Mucosa of rectum (tissue), 2 donors: Measurements from ENCODE around the gene FRA10AC1.

Experiments
- H3K27ac ChIP-seq, 2 donors: one replicate each; pipeline ENCODE4 v1.7.0; 2013; ENCODE audit warnings: inconsistent platforms in 2 of 2, low read depth in 2 of 2, low read length in 2 of 2
- H3K27me3 ChIP-seq, 2 donors: one replicate each; pipeline ENCODE4 v1.7.0; 2013; ENCODE audit warnings: low read length in 2 of 2; ENCODE audit not compliant: control insufficient read depth in 2 of 2, insufficient read depth in 2 of 2
- H3K36me3 ChIP-seq, 2 donors: one replicate each; pipeline ENCODE4 v1.7.0; 2013; ENCODE audit warnings: low read length in 2 of 2; ENCODE audit not compliant: control insufficient read depth in 2 of 2, insufficient read depth in 2 of 2
- H3K4me1 ChIP-seq, 2 donors: one replicate each; pipeline ENCODE4 v1.7.0; 2013; ENCODE audit warnings: low read length in 2 of 2, mild to moderate bottlenecking in 1 of 2; ENCODE audit not compliant: control insufficient read depth in 2 of 2, insufficient read depth in 2 of 2
- H3K4me3 ChIP-seq, 2 donors: one replicate each; pipeline ENCODE4 v1.7.0; 2013; ENCODE audit warnings: low read length in 2 of 2
- H3K9ac ChIP-seq, 2 donors: one replicate each; pipeline ENCODE4 v1.7.0; 2013; ENCODE audit warnings: low read length in 2 of 2, low read depth in 1 of 2, mild to moderate bottlenecking in 1 of 2
- H3K9me3 ChIP-seq, 2 donors: one replicate each; pipeline ENCODE4 v1.7.0; 2013; ENCODE audit warnings: low read length in 2 of 2; ENCODE audit not compliant: control insufficient read depth in 2 of 2
- donor health status: healthy.
- donor health status: Normal muscosa, but diverticular disease.

FRA10AC1 gene

DNA sequence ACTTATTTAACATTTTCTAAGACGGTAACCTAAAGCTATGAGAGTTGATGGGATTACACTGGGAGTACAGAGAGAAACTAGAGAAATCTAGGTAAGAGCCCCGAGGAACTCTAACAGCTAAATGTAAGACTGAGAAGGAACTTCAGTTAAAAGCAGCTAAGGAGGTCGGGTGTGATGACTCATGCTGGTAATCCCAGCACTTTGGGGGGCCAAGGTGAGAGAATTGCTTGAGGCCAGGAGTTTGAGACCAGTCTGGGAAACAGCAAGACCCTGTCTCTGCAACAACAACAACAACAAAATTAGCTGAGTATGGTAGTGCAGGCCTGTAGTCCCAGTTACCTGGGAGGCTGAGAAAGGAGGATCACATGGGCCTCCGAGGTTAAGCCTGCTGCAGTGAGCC, 24.0 kb downstream of the FRA10AC1 start:
- Histone ChIP-seq H3K9ac (no peak overlapping the region), H3K4me1 (no peaks in the 10 kb centered on the region), H3K27me3 (no peaks in the 10 kb centered on the region), H3K27ac (no peak overlapping the region), H3K36me3 (peaks cover 17 to 31% of the 10 kb centered on the region in 2 donors), H3K9me3 (no peaks in the 10 kb centered on the region), H3K4me3 (no peak overlapping the region)

DNA sequence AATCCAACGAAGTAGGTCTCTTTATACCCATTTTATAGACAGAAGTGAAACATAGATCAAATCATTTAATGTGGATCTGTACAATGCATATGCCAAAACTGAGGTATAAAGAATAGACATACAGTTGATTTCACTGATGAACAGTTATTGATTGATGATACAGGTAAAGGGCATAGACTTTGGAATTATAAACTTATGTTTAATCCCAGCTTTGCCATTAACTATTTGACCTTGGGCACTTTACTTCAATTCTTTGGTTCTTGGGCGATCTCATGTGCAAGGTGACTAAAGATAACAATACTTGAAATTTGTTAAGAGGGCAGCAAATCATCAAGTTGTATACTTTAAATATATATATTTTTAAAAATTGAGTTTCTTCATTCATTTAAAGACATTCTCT, 28.6 kb downstream of the FRA10AC1 start:
- Histone ChIP-seq H3K4me3 (no peak overlapping the region), H3K27me3 (no peaks in the 10 kb centered on the region), H3K27ac (no peak overlapping the region), H3K9me3 (no peaks in the 10 kb centered on the region), H3K9ac (no peak overlapping the region), H3K4me1 (no peaks in the 10 kb centered on the region), H3K36me3 (peaks cover 12 to 31% of the 10 kb centered on the region in 2 donors)

DNA sequence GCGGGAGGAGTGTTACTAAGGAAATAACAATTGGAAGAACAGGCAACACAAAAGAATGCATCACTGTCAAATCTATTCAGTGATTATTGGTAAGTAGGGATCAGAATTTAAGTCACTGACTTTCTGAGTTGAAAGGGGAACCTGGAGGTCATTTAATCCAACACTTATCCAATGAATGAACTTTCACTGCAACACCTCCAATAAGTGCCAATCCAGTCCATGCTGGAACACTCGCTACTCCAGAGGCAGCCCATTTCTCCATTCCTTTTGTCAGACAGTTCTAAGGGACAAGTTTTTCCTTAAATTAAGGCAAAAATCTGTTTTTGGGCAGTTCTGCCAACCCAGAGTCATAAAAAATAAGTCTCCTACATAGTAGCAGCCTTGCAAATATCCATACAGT, 29.5 kb downstream of the FRA10AC1 start:
- H3K4me1 ChIP-seq: no peaks in the 10 kb centered on the region
- H3K9ac ChIP-seq: no peak overlapping the region
- H3K36me3 ChIP-seq: peaks cover 10 to 24% of the 10 kb centered on the region in 2 donors
- H3K27ac ChIP-seq: no peak overlapping the region
- H3K9me3 ChIP-seq: no peaks in the 10 kb centered on the region
- no peak overlapping the region for H3K4me3 ChIP-seq
- H3K27me3 ChIP-seq: no peaks in the 10 kb centered on the region

GRCh38 chr10:93672022-93672678, 30.2 kb downstream of the FRA10AC1 start:
- Histone ChIP-seq H3K27ac (no peak overlapping the region), H3K9me3 (no peaks in the 10 kb centered on the region), H3K4me3 (no peak overlapping the region), H3K4me1 (no peaks in the 10 kb centered on the region), H3K27me3 (no peaks in the 10 kb centered on the region), H3K9ac (no peak overlapping the region), H3K36me3 (peaks cover 14 to 25% of the 10 kb centered on the region in 2 donors)

- no peaks in the 10 kb centered on the region for H3K4me1 ChIP-seq
- no peaks in the 10 kb centered on the region for H3K9me3 ChIP-seq
- H3K9ac ChIP-seq: no peak overlapping the region
- H3K27ac ChIP-seq: no peak overlapping the region
- no peaks in the 10 kb centered on the region for H3K27me3 ChIP-seq
- H3K36me3 ChIP-seq: peaks cover 14 to 29% of the 10 kb centered on the region in 2 donors
- no peak overlapping the region for H3K4me3 ChIP-seq
Observed at GRCh38 chr10:93671042-93671441, 31.4 kb downstream of the FRA10AC1 start.

DNA sequence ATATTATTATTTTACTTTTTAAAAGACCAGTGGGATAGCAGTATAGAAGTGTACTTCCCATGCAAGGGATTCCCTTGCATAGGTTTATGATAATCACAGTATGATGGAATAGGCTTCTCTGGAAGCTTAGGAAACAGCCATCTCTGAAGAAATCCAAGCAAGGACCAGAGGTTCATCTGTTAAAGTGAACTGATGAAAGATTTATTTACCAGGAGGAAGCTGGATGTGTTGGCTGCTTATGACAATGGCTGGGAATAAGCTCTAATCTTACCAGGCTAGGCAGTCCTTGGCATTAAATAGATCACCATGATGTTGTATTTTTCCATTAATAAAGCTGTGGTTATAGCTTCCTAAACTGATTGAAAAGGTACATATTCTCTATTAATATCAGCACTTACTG, 32.0 kb downstream of the FRA10AC1 start:
- H3K4me3 ChIP-seq: no peak overlapping the region
- no peak overlapping the region for H3K27ac ChIP-seq
- no peak overlapping the region for H3K9ac ChIP-seq
- H3K27me3 ChIP-seq: no peaks in the 10 kb centered on the region
- no peaks in the 10 kb centered on the region for H3K9me3 ChIP-seq
- H3K4me1 ChIP-seq: no peaks in the 10 kb centered on the region
- peaks cover 18 to 32% of the 10 kb centered on the region in 2 donors for H3K36me3 ChIP-seq

DNA sequence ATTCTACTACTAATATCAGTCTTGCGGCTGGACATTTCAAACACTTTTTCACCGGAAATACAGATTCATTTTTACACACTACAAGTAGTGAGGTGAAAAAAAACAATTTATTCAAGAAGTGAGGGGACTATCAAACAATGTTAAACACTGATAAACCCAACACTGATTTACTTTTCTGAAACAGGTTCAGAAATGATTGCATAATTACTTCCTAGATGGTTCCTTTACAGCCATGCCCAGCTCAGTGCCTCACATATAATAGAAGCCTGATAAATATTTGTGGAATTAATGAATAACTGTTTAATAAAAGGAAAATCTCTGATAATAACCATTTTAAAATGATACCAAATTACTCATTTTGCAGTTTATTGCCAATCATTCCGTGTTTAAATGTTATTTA, 34.6 kb downstream of the FRA10AC1 start:
- Histone ChIP-seq H3K27me3 (no peaks in the 10 kb centered on the region), H3K9ac (no peak overlapping the region), H3K27ac (no peak overlapping the region), H3K9me3 (no peaks in the 10 kb centered on the region), H3K4me1 (no peaks in the 10 kb centered on the region), H3K36me3 (peaks cover 18 to 31% of the 10 kb centered on the region in 2 donors), H3K4me3 (no peak overlapping the region)

- Histone ChIP-seq H3K9me3 (no peaks in the 10 kb centered on the region), H3K4me1 (no peaks in the 10 kb centered on the region), H3K9ac (no peak overlapping the region), H3K27me3 (no peaks in the 10 kb centered on the region), H3K27ac (no peak overlapping the region), H3K4me3 (no peak overlapping the region), H3K36me3 (peaks cover 18 to 28% of the 10 kb centered on the region in 2 donors)
Observed at GRCh38 chr10:93666030-93666429, 36.4 kb downstream of the FRA10AC1 start.

DNA sequence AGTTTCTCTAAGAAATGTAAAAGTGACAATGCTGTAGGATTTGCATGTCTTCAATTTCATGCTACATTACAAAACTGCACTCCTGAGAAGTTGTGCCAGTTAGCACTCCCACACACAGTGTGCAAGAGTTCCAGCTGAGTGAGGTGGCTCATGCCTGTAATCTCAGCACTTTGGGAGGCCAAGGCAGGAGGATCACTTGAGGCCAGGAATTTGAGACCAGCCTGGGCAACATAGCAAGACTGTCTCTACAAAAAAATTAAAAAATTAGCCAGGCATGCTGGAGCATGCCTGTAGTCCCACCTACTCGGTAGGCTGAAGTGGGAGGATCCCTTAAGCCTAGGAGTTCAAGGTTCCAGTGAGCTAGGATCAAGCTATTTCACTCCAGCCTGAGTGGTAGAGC, 44.6 kb downstream of the FRA10AC1 start:
- H3K36me3 ChIP-seq: peaks cover 2 to 3% of the 10 kb centered on the region in 2 donors
- H3K4me1 ChIP-seq: no peaks in the 10 kb centered on the region
- no peak overlapping the region for H3K4me3 ChIP-seq
- H3K27me3 ChIP-seq: no peaks in the 10 kb centered on the region
- H3K9ac ChIP-seq: no peak overlapping the region
- no peaks in the 10 kb centered on the region for H3K9me3 ChIP-seq
- no peak overlapping the region for H3K27ac ChIP-seq

- H3K4me1 ChIP-seq: no peaks in the 10 kb centered on the region
- H3K9me3 ChIP-seq: no peaks in the 10 kb centered on the region
- no peaks in the 10 kb centered on the region for H3K27me3 ChIP-seq
- no peak overlapping the region for H3K9ac ChIP-seq
- no peak overlapping the region for H3K27ac ChIP-seq
- peaks cover 2 to 3% of the 10 kb centered on the region in 2 donors for H3K36me3 ChIP-seq
- no peak overlapping the region for H3K4me3 ChIP-seq
Observed at GRCh38 chr10:93656155-93656554, 46.2 kb downstream of the FRA10AC1 start.
